Measurements from ENCODE around the gene BCL7B.
A peak's percentile ranks its signal among the peaks of the same experiment; 100 is the strongest.

The BCL7B gene

DNA sequence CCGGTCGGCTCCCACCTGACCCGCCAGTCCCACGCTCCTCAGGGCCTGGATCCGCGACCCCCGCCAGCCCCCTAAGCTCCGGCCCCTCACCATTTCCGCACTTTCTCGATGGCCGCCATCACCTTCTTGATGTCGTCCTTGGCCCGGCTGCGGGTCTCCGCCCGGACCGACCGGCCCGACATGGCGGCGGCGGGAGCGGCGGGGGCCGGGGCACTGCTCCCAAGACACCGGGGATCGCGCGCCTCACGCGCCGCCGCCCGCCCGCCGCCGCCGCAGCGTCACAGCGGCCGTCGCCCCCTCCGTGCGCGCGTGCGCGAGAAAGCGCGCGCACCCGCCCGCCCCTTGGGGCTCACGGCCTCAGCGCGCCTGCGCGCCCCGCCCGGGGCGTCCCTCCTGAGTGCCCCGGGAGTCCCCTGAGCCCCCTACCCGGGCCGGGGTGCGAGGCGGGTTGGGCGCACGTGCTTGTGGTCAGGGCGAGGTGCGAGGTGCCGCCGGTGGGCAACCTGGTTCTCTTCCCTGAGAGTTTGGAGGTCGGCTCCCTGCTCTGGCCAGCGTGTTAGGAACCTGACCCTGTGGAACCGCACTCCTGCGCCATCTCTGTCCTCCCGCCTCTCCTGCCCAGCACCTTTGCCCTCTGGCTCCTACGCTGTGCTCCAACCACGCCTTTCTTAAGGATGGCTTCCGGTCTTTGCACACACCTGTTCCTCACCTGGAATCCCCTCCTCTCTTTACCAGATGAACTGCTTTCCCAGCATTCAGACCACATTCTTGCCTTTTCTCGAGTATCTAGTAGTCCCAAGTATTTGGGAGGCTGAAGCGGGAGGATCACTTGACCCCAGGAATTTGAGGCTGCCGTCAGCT lies at the start of gene BCL7B:
Gene BCL7B (minus strand): TSS at position 294 of the 861 bp plus-strand sequence. CDS start 112 bp downstream, at position 182.
- TF ChIP-seq POLR2A (IDR thresholded peaks at IDR 0.05; ENCODE audit: low read depth, low read length) = peak; percentile 43
- peak; percentile 88 for DNase-seq (ENCODE audit: insufficient read length, low spot score)
- FAIRE-seq = no peak

DNA sequence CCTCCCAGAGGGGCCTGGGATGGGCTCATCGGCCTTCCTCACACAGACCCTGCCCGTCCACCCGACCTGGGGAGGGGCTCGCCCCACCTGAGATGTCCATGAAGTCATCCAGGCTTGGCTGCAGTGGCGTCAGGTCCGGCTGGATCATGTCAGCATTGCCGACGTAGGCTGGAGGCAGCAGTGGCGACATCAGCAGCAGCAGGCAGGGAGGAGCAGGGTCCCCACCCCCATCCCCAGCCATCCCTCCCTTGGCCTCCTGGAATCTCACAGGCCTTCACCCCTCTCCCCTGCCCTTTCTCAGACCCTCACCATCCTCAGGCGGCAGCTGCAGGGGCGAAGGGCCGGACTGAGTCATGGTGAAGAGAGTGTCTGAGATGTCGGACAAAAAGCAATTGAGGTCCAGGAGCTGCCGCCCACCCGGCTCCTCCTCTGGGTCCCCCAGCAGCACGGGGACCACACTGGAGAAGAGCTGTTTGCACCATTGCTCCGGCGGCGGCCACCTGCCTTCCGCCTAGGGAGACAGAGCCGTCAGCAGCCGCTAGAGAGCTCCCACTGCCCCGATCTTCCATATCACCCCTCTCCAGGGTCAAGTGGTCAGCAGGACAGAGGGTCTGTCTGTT lies 48.2 kb upstream of the BCL7B start:
- DNase-seq (ENCODE audit: insufficient read length, low spot score) (no peak), FAIRE-seq (no peak)
- no peak for TF ChIP-seq POLR2A (IDR thresholded peaks at IDR 0.05; ENCODE audit: low read depth, low read length)

DNA sequence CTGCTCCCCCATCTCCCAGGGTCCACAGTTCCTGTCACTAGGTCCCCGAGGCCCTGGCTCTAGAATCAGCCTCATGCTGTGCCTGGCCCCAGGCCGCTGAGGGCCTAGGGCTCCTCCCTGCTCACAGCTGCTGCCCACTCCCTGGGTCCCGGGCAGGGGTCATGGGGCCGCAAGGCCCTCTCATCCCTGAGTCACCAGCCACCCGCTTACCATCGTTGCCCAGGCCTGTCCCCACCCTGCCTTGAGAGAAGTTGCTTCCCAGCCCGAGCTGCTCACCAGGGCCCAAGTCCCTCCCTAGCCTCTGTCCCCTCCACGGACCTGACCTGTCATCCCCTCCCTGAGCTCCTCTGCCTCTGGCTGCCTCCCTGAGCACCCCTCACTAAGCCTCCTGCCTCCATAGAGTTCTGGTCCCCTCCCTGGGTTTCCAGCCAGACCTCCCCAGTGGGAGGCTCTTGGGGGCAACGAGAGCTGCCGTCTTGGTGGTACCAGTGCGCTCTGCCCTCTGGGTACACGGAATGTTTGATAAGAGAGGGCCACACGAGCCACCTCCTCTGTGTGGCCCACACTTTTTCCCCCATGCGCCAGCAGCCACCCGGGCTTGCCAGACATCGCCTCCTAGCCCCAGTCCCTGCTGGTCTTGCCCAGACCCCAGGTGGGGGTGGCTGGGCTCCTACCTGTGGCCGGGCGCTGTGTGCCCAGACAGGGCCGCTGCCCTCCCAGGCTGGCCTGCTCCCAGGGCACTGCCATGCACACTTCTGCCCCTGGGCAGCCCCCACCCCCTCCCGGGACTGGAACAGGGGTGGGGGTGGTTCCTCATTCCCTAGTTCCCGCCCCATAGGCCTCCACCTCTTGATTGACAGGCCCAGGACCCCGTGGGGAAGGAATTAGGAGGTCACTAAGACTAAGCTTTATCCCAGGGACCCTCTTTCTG lies 45.5 kb upstream of the BCL7B start:
- no peak for FAIRE-seq
- peak; percentile 58 for DNase-seq (ENCODE audit: insufficient read length, low spot score)
- no peak for TF ChIP-seq POLR2A (IDR thresholded peaks at IDR 0.05; ENCODE audit: low read depth, low read length)

DNA sequence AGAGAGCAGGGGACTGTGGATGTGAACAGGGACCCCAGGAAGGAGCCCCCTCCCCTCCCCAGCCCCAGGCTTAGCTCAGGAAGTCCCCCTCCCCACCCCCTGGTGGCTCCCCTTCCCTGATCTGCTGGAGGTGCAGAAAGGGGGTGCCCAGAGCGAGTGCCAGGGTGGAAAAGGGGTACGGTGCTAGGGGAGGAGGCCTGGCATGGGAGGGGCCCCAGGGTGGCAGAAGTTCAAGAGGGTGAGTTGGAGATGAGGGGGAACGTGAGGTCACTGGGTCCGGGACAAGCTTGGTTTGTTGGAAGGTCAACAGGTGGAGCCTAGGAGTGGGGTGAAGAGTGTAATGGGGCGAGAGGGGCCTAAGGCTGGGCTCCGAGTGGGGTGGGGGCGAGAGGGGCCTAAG lies 42.4 kb upstream of the BCL7B start:
- DNase-seq (ENCODE audit: insufficient read length, low spot score) = no peak
- TF ChIP-seq POLR2A (IDR thresholded peaks at IDR 0.05; ENCODE audit: low read depth, low read length) = no peak
- no peak for FAIRE-seq

DNA sequence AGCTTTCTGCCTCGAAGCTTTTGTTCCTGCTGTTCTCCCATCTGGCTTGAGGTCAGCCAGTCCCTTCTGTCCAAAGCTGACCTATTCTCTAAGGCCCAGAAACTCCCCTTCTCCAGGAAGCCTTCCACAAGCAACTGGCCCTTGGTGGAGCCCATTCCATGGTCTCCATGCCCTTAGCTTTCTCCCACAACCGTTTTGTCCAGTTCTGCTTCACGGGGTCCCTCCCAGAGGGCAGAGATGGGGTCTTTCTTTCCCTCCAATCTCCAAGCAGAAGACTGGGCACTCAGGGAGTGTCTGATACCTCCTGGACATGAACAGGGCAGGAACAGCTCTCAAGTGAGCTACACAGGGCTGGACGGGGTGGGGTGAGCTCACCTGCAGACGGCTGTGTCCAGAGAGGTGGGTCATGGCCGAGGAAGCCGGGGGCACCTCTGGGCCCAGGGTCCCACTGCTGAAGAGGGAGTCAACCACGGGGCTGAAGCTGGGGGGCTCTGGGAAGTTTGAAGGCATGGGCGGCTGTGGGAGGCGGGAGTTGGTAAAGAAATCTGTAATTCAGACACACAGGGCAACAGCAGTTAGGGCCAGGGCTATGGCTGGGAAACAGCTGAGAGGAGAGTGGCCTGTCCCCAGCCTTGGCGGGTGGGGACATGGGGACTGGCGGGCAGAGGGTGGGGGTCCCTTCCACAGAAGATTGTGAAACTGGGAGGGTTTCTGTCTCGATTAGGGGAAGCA lies 41.8 kb upstream of the BCL7B start:
- FAIRE-seq = no peak
- TF ChIP-seq POLR2A (IDR thresholded peaks at IDR 0.05; ENCODE audit: low read depth, low read length) = no peak
- DNase-seq (ENCODE audit: insufficient read length, low spot score) = no peak

DNA sequence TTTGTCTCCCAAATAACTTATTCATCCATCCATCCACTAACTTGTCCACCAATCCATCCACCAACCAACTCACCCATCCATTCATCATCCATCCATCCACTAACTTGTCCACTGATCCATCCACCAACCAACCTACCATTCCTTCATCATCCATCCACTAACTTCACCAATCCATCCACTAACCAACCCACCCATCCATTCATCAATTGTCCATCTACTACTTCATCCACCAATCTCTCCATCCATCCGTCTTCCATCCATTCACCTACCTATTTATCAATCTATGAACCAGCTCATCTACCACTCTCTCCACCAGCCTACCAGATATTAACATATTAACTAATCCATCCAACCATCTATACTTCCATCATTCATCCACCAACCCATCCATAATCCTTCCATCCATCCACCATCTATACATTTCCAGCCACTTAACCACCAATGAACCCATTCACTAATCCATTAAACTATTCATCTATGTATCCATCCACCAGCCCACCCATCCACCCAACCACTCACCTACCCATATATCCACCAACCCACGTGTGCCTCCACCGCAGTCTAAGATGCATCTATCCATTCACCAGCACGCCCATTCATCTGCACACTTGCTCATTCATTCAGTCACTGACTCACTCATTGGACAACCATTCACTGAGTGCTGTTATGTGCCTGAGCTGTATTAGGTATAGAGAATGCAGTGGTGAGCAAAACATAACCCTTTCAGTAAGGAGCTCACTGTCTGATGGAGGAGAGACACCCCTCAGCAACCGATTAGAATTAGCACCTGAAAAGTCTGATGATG lies 40.7 kb upstream of the BCL7B start:
- FAIRE-seq (no peak), DNase-seq (ENCODE audit: insufficient read length, low spot score) (no peak)
- TF ChIP-seq POLR2A (IDR thresholded peaks at IDR 0.05; ENCODE audit: low read depth, low read length) = no peak

DNA sequence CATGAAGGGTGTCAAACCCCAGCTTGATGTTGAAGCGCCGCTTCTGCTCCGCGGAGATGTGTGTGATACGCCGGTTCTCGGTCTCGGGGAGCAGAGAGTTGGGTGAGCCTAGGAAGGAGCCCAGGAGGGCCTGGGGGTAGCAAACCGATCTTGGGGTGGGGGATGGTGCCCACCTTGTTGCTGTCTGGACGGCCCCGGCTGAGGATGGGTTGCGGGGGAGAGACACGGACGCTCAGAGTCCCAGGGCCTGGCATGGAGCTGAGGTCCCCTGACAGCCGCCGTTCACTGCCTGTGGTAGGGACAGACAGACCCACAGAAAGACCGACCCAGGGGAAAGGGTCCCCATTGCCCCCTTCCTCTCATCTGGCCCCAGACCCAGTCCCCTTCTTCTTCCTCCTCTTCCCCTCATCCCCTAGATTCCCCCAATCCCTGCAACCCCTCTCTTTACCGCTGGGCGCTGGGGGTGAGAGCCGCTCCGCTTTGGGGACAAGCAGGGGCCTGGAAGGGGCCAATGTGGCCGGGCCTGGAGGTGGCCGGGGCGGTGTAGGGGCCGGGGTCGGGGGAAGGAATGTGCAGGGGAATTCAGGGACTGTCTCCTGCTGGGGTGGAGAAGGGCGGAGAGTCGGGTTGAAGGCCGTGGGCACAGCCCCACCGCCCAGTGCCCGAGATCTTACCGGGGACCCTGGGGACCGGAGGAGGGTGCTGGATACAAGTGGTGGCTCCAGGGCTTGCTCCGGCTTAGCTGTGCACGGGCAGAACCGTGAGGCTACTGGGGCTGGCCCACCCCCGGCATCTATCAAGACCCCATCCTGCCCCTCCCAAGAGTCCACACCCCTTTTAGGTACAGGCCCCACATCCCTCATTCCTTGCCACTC lies 38.9 kb upstream of the BCL7B start:
- no peak for TF ChIP-seq POLR2A (IDR thresholded peaks at IDR 0.05; ENCODE audit: low read depth, low read length)
- FAIRE-seq (no peak), DNase-seq (ENCODE audit: insufficient read length, low spot score) (no peak)

DNA sequence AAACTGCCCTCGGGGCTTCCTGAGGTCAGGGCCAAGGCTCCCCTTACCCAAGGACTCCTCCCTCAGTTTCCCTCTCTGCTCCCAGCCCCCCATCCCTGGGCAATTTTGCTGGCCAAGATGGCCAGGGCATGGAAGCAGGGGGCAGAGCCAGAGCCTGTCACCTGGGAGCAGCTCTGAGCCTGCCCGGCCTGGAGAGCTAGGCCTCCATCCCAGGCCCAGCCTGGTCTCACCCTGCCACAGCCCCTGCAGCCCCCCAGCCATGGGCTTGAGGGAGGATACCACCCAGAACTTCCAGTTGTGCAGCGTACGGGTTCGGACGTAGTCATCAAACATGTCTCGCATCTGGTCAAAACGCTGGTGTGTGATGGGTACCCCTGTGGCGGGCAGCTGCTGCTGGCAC lies 37.9 kb upstream of the BCL7B start:
- no peak for TF ChIP-seq POLR2A (IDR thresholded peaks at IDR 0.05; ENCODE audit: low read depth, low read length)
- no peak for FAIRE-seq
- no peak for DNase-seq (ENCODE audit: insufficient read length, low spot score)

DNA sequence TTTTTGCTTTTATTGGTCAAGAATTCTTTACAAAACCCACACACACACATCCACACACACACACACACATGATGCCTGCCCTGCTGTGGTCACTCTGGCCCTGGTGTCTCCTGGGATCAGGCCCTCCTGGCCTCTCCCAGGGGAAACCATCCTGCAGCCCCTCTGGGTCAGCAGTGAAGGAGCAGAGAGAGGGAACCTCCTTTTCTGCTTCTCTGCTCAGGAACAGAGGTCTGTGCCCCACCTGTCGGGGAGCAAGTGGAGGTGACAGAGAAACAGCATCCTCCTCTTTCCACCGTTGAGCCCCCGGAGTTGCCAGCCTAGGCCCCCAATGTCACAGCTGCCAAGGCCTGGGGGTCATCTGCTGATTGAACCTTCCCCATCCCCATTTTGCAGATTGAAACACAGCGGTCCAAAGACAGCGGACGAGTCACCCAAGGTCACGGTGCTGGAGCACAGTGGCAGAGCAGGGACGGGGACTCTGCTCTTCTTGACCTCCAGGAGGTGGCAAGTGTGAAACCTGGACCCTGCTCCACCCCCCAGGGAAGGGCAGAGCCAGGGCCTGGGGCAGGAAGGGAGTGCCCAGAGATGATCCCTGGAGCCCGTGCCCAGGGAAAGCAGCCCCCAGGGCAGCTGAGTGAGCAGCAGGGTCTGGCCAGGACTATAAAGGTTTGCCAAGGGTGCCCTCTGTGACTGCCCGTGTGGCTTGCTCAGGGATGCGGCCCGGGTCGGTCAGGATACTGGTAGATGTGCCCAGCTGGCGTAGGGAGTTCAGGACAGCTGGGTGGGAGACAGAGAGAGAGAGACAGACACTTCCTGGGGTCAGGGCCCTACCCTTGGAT lies 35.9 kb upstream of the BCL7B start:
- FAIRE-seq (no peak), DNase-seq (ENCODE audit: insufficient read length, low spot score) (no peak)
- TF ChIP-seq POLR2A (IDR thresholded peaks at IDR 0.05; ENCODE audit: low read depth, low read length) = no peak

DNA sequence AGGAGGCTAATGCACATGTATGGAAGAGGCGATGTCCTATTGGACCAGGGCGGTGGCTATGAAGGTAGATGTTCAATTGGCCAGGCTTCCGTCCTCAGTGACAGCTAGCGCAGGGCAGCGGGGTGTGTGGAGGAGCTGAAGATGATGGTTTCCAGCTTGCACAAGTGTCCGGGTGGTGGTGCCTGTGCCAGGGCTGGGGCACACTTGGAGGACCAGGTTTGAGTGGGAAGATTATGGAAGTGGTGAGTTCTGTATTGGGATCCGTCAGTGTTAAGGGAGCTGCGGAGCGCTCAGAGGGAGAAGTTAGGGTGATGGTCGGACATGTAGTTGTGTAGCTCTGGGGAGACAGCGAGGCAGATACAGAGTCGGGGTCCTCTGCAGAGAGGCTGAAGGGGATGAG lies 29.4 kb upstream of the BCL7B start:
- FAIRE-seq = no peak

DNA sequence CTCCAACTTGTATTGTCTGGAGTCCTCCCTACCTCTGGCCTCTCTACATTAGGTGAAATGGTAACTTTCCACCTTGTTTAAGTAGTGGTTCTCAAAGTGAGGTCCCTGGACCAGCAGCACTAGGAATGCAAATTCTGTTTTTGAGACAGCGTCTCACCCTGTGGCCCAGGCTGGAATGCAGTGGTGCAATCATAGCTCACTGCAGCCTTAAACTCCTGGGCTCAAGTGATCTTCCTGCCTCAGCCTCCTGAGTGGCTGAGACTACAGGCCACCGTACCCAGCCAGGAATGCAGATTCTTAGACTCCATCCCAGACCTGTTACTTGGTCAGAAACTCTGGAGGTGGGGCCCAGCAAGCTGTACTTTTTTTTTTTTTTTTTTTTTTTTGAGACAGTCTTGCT lies 27.7 kb upstream of the BCL7B start:
- FAIRE-seq (no peak), DNase-seq (ENCODE audit: insufficient read length, low spot score) (no peak)
- TF ChIP-seq POLR2A (IDR thresholded peaks at IDR 0.05; ENCODE audit: low read depth, low read length) = no peak

More for the DNA sequence above, 29.4 kb upstream of the BCL7B start:
- TF ChIP-seq POLR2A (IDR thresholded peaks at IDR 0.05; ENCODE audit: low read depth, low read length) = no peak
- no peak for DNase-seq (ENCODE audit: insufficient read length, low spot score)

Data from H54 (cell line).